Transverse colon (tissue), 4 donors: ENCODE results near the gene SRGAP1.

ENCODE experiments used
- CTCF ChIP-seq, 5 experiments: fragments of 200-600 bp in 3 of 5; fragments of 450-650 bp in 2 of 5; sonication (generic) in 3 of 5; IDR thresholded peaks; 1 replicate in 2 of 5; 2 replicates in 3 of 5; pipeline ENCODE4 v1.5.1; 2016 to 2017; ENCODE audit warnings: antibody characterized with exemption in 5 of 5, inconsistent platforms in 3 of 5, mild to moderate bottlenecking in 2 of 5, moderate library complexity in 1 of 5
- POLR2A ChIP-seq: fragments of 450-650 bp; IDR thresholded peaks from one replicate; pipeline ENCODE4 v1.6.1; 2016; ENCODE audit warnings: antibody characterized with exemption, mild to moderate bottlenecking, moderate library complexity
- POLR2AphosphoS5 ChIP-seq, 3 donors: sonication (generic); formaldehyde crosslinking; IDR thresholded peaks; one replicate each; pipeline ENCODE4 v1.6.1; 2016; ENCODE audit warnings: antibody characterized with exemption in 3 of 3

DNA sequence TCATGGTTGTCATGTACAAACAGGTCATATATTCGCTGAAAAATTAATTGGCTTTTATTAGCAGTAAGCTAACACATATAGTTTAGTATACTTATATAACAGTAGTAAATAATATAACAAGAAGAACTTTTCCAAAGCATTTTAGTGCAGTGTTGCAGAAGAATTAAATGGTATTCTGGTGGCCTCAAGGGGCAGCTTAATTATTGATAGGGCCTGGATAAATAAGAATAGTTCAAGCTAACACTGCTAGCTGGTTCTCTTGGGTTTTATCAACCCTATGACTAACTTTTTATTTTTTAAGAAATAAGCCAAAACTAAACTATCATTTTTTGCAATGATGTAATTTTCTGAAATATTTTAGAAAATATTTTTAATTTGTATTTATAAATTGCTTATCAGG is 152.1 kb downstream of the SRGAP1 start:
- no peak for TF ChIP-seq POLR2A
- no peak for TF ChIP-seq POLR2AphosphoS5 (IDR thresholded peaks at IDR 0.05)
- no peak for TF ChIP-seq CTCF (IDR thresholded peaks at IDR 0.05)
